Epithelial cell of esophagus (primary cell): ENCODE results near the gene KNDC1.
"Not testable (repeated sequence)": the region's sequence is repeated elsewhere in the genome, so short reads cannot be mapped to it uniquely, and the experiment has no call there.

Source experiments
- DNase-seq: peaks from one replicate; pipeline ENCODE4 v3.0.0; 2010; ENCODE audit warnings: low read depth
- H3K4me3 ChIP-seq: 2 replicates; pipeline ENCODE4 v1.5.1; 2011; ENCODE audit warnings: mild to moderate bottlenecking, low read length, control low read depth
- CTCF ChIP-seq: IDR thresholded peaks from 2 replicates; pipeline ENCODE4 v1.5.1; 2011; ENCODE audit warnings: low read depth, mild to moderate bottlenecking, low read length, control low read depth, inconsistent platforms; ENCODE audit not compliant: insufficient read depth; ENCODE audit errors: missing control alignments

KNDC1 gene

GRCh38 chr10:133259602-133259989 is 99.6 kb downstream of the KNDC1 start:
- no peak overlapping the region for H3K4me3 ChIP-seq
- DNase-seq: no peak
- no peak for TF ChIP-seq CTCF

GRCh38 chr10:133260895-133261725 is 101.1 kb downstream of the KNDC1 start:
- no peak for DNase-seq
- peak overlapping the region; percentile 35 for H3K4me3 ChIP-seq
- TF ChIP-seq CTCF: no peak

GRCh38 chr10:133261726-133262325 is 101.8 kb downstream of the KNDC1 start:
- H3K4me3 ChIP-seq: peak overlapping the region; percentile 35
- DNase-seq: peak; percentile 80
- no peak for TF ChIP-seq CTCF

- H3K4me3 ChIP-seq: no peak overlapping the region
- DNase-seq: peak; percentile 79
- no peak for TF ChIP-seq CTCF
These were observed 102.7 kb downstream of the KNDC1 start for GRCh38 chr10:133262696-133263095.

- no peak for DNase-seq
- no peak overlapping the region for H3K4me3 ChIP-seq
- TF ChIP-seq CTCF: no peak
These were observed 103.7 kb downstream of the KNDC1 start for GRCh38 chr10:133263674-133264073.

GRCh38 chr10:133264461-133264860 is 104.4 kb downstream of the KNDC1 start:
- DNase-seq: peak; percentile 45

GRCh38 chr10:133265052-133265451 is 105.0 kb downstream of the KNDC1 start:
- H3K4me3 ChIP-seq, DNase-seq: not testable (repeated sequence)

More at GRCh38 chr10:133264461-133264860, 104.4 kb downstream of the KNDC1 start:
- H3K4me3 ChIP-seq: no peak overlapping the region
- TF ChIP-seq CTCF: no peak
